B cell (primary cell): Measurements from ENCODE around the gene MAML3. TPM values are rescaled to one million over a fixed set of nuclear protein-coding genes. Genes with fewer than 3 reads are reported as not detected.

ENCODE experiments used
- ATAC-seq: fragments of 200-7000 bp; cut with Tn5 transposase; one replicate; pipeline ENCODE4 v1.10.0; 2021; ENCODE audit warnings: low read depth, mild to moderate bottlenecking, moderate number of reproducible peaks, moderate library complexity
- CTCF ChIA-PET: fragments of 350-600 bp; sonication (Branson Sonifier 250); formaldehyde crosslinking; loops from one replicate; lab custom pipeline; 2021; ENCODE audit warnings: antibody characterized with exemption, inconsistent platforms; lab: Charles Lee
- POLR2A ChIA-PET: fragments of 350-600 bp; sonication (Branson Sonifier 250); formaldehyde crosslinking; loops from one replicate; lab custom pipeline; 2021; ENCODE audit warnings: antibody characterized with exemption; lab: Charles Lee
- DNase-seq: peaks from one replicate; pipeline ENCODE4 v3.0.0; 2013
- H2AFZ ChIP-seq: 2 replicates; pipeline ENCODE4 v1.6.1; 2012; ENCODE audit warnings: mild to moderate bottlenecking, low read depth, low read length; ENCODE audit not compliant: insufficient read depth, poor library complexity, severe bottlenecking
- H3K27ac ChIP-seq, 2 donors: 1 replicate in 1 of 2; 2 replicates in 1 of 2; pipeline ENCODE4 v1.5.1; 2012 to 2013; ENCODE audit warnings: low read length in 2 of 2, mild to moderate bottlenecking in 2 of 2, moderate library complexity in 1 of 2
- H3K27me3 ChIP-seq, 4 experiments: fragments of 200-600 bp in 1 of 4; sonication (generic) in 1 of 4; replicated peaks in 1 of 4; 1 replicate in 2 of 4; 2 replicates in 2 of 4; pipeline versions ENCODE4 v1.6.1 to v1.7.0; 2013 to 2016; ENCODE audit warnings: low read length in 3 of 4, mild to moderate bottlenecking in 2 of 4, mixed read lengths in 1 of 4, moderate library complexity in 1 of 4; ENCODE audit not compliant: insufficient read depth in 4 of 4, control insufficient read depth in 3 of 4; ENCODE audit errors: control extremely low read depth in 1 of 4
- H3K36me3 ChIP-seq, 2 experiments: replicated peaks in 1 of 2; 1 replicate in 1 of 2; 2 replicates in 1 of 2; pipeline versions ENCODE4 v1.6.1 to v1.7.1; 2013; ENCODE audit warnings: low read length in 1 of 2; ENCODE audit not compliant: insufficient read depth in 2 of 2, control insufficient read depth in 1 of 2; ENCODE audit errors: control extremely low read depth in 1 of 2, extremely low read depth in 1 of 2
- H3K4me1 ChIP-seq, 2 donors: fragments of 200-600 bp in 1 of 2; sonication (generic) in 1 of 2; 1 replicate in 1 of 2; 2 replicates in 1 of 2; pipeline versions ENCODE4 v1.5.1 to v1.6.1; 2013 to 2017; ENCODE audit warnings: low read length in 2 of 2; ENCODE audit not compliant: control insufficient read depth in 2 of 2, insufficient read depth in 2 of 2
- H3K4me2 ChIP-seq: replicated peaks from 2 replicates; pipeline ENCODE3; 2012; ENCODE audit warnings: mild to moderate bottlenecking, low read depth, low read length; ENCODE audit not compliant: poor library complexity, severe bottlenecking
- H3K4me3 ChIP-seq, 5 experiments: fragments of 200-600 bp in 1 of 5; sonication (generic) in 1 of 5; 1 replicate in 3 of 5; 2 replicates in 2 of 5; pipeline versions ENCODE4 v1.5.1 to v1.7.0; 2011 to 2016; ENCODE audit warnings: low read length in 4 of 5, mild to moderate bottlenecking in 4 of 5, low read depth in 2 of 5, control low read depth in 1 of 5, moderate library complexity in 1 of 5; ENCODE audit not compliant: insufficient read depth in 1 of 5; ENCODE audit errors: control extremely low read depth in 1 of 5, extremely low read depth in 1 of 5
- H3K79me2 ChIP-seq: fragments of 200-600 bp; sonication (generic); one replicate; pipeline ENCODE4 v1.6.0; 2016; ENCODE audit warnings: low read length; ENCODE audit not compliant: control insufficient read depth, insufficient read depth
- H3K9ac ChIP-seq: fragments of 200-600 bp; sonication (generic); 2 replicates; pipeline ENCODE4 v1.6.1; 2017; ENCODE audit warnings: mild to moderate bottlenecking, low read length, moderate library complexity
- H3K9me3 ChIP-seq, 3 donors: one replicate each; pipeline versions ENCODE4 v1.6.1 to v1.7.1; 2013; ENCODE audit warnings: low read length in 2 of 3; ENCODE audit not compliant: control insufficient read depth in 2 of 3, insufficient read depth in 1 of 3; ENCODE audit errors: control extremely low read depth in 1 of 3
- H4K20me1 ChIP-seq: 2 replicates; pipeline ENCODE4 v1.6.0; 2012; ENCODE audit warnings: mild to moderate bottlenecking, low read length; ENCODE audit not compliant: insufficient read depth, control insufficient read depth, poor library complexity, severe bottlenecking
- H3K27ac Mint-ChIP-seq: one replicate; pipeline ENCODE4 v1.8.0; 2021; ENCODE audit warnings: mixed read lengths
- H3K27me3 Mint-ChIP-seq: one replicate; pipeline ENCODE4 v1.8.0; 2021; ENCODE audit warnings: mixed read lengths
- H3K4me1 Mint-ChIP-seq: one replicate; pipeline ENCODE4 v1.8.0; 2021; ENCODE audit warnings: mixed read lengths
- H3K4me3 Mint-ChIP-seq: one replicate; pipeline ENCODE4 v1.8.0; 2021; ENCODE audit warnings: mixed read lengths
- H3K9me3 Mint-ChIP-seq: one replicate; pipeline ENCODE4 v1.8.0; 2022; ENCODE audit warnings: mixed read lengths; ENCODE audit not compliant: insufficient read depth
- CTCF ChIP-seq: fragments of 200-600 bp; IDR thresholded peaks from one replicate; pipeline ENCODE4 v1.8.0; 2022; ENCODE audit warnings: antibody characterized with exemption, mild to moderate bottlenecking
- EZH2 ChIP-seq: IDR thresholded peaks from 2 replicates; pipeline ENCODE4 v1.6.1; 2012; ENCODE audit warnings: borderline replicate concordance, low read depth, mild to moderate bottlenecking, moderate library complexity, low read length; ENCODE audit not compliant: insufficient read depth, poor library complexity, severe bottlenecking
- WGBS: methylation state at CpG from one replicate; pipeline ENCODE4 v1.1.5; 2013; ENCODE audit warnings: missing lambda C conversion rate; ENCODE audit not compliant: insufficient coverage; 5-methylcytosine and 5-hydroxymethylcytosine counted together
- intact Hi-C: fragments of 100-400 bp; cut with micrococcal nuclease; formaldehyde crosslinking; loops from one replicate; pipeline ENCODE4 v1.10.0; 2022
- polyA plus RNA-seq: library from polyadenylated mRNA; depleted of rRNA; stranded (reverse); fragments of >200 nt; gene quantifications from 2 replicates; pipeline ENCODE4 v1.2.3, GENCODE V29; 2012
- total RNA-seq, 2 donors: library from RNA; stranded (reverse); fragments of 120-200 nt in 1 of 2; gene quantifications; 1 replicate in 1 of 2; 2 replicates in 1 of 2; pipeline versions ENCODE4 v1.2.3 to v1.2.4, GENCODE V29; 2013 to 2022

The MAML3 gene
- total and polyA plus RNA-seq, 2 donors (not counting 1 experiment from before 2014, with no cell fraction given), result 0.94 to 5.3 TPM

DNA sequence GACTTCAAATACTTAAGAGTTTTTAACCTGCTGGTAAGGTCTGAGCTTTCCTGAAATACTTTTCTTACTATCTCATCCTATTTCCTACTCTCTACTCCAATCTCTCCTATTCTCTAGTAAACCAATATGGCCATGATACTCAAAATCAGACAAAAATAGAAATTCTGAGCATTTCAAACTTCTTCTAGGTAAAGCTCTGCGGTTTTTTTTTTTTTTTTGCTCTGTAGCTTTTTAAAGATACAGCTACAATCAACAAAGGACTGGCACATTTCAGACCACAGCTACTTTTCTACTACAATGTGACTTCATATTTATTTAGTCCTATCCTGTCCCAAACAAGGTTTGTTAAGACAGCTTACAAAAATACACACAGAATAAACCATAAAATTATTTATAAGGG lies 31.1 kb downstream of the MAML3 start:
- Histone ChIP-seq H4K20me1 (no peaks in the 10 kb centered on the region), H3K9ac (no peak overlapping the region), H3K36me3 (no peaks in the 10 kb centered on the region), H3K4me3 (no peak overlapping the region), H3K79me2 (no peaks in the 10 kb centered on the region), H3K9me3 (no peaks in the 10 kb centered on the region), H2AFZ (no peak overlapping the region), H3K27me3 (no peaks in the 10 kb centered on the region), H3K27ac (no peak overlapping the region), H3K4me1 (peaks cover 0 to under 1% of the 10 kb centered on the region in 2 donors), H3K4me2 (no peak overlapping the region)
- ATAC-seq, result no peak
- Mint-ChIP-seq H3K9me3 (no peaks in the 10 kb centered on the region), H3K27ac (no peak overlapping the region), H3K4me1 (peaks cover 1% of the 10 kb centered on the region), H3K27me3 (peaks cover 26% of the 10 kb centered on the region), H3K4me3 (no peak overlapping the region)
- no peak for DNase-seq
- POLR2A ChIA-PET, result no interaction called here
- no peak for TF ChIP-seq CTCF
- no peak for TF ChIP-seq EZH2
- WGBS, result 67% methylated on average over 1 of the region's 1 CpG
- CTCF ChIA-PET, result interaction anchor here (1.0 kb wide), 1 partner anchor 131 kb away, joined by 4 read pairs; no protein-coding TSS in a partner anchor
- intact Hi-C loops, result no loop called here

DNA sequence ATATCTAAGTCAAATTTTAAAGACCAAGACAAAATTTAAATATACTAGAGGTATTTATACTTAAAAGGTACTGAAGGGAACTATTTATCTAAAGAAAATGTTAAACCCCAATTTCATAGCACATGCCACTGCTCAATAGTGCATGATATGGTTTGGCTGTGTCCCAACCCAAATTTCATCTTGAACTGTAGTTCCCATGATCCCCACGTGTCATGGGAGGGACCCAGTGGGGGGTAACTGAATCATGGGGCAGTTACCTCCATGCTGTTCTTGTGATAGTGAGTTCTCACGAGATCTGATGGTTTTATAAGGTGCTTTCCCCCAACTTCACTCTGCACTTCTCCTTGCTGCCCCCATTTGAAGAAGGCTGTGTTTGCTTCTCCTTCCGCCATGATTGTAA lies 32.3 kb downstream of the MAML3 start:
- DNase-seq (no peak), ATAC-seq (no peak)
- no peak overlapping the region for H3K9ac ChIP-seq
- no peak overlapping the region for H3K27ac ChIP-seq
- no peak overlapping the region for H3K4me2 ChIP-seq
- peaks cover 0 to 3% of the 10 kb centered on the region in 2 donors for H3K4me1 ChIP-seq
- H2AFZ ChIP-seq, result no peak overlapping the region
- no peak overlapping the region for H3K27ac Mint-ChIP-seq
- peaks cover 24% of the 10 kb centered on the region for H3K27me3 Mint-ChIP-seq
- peaks cover 5% of the 10 kb centered on the region for H3K4me1 Mint-ChIP-seq
- no peaks in the 10 kb centered on the region for H3K9me3 Mint-ChIP-seq
- no peak overlapping the region for H3K4me3 ChIP-seq
- CTCF ChIA-PET, result no interaction called here
- H3K36me3 ChIP-seq, result no peaks in the 10 kb centered on the region
- POLR2A ChIA-PET, result no interaction called here
- H4K20me1 ChIP-seq, result no peaks in the 10 kb centered on the region
- no peaks in the 10 kb centered on the region for H3K79me2 ChIP-seq
- no peaks in the 10 kb centered on the region for H3K27me3 ChIP-seq
- no peaks in the 10 kb centered on the region for H3K9me3 ChIP-seq
- intact Hi-C loops, result no loop called here
- TF ChIP-seq CTCF, result no peak
- TF ChIP-seq EZH2, result no peak
- 20% methylated on average over 1 of the region's 3 CpGs for WGBS
- no peak overlapping the region for H3K4me3 Mint-ChIP-seq
